GM23338 (cell line): ENCODE results near the gene KRTAP4-2. TPM values are rescaled to one million over a fixed set of nuclear protein-coding genes. Genes with fewer than 3 reads are reported as not detected.

Experiments used
- ATAC-seq: fragments of 200-7000 bp; cut with Tn5 transposase; 3 replicates; pipeline ENCODE4 v1.9.1; 2020
- DNase-seq: peaks from one replicate; pipeline ENCODE4 v3.0.0-alpha.2; 2015; ENCODE audit warnings: low spot score
- H2AFZ ChIP-seq: fragments of 200-600 bp; sonication (generic); 2 replicates; pipeline ENCODE4 v1.8.0; 2016; ENCODE audit warnings: antibody characterized with exemption, mild to moderate bottlenecking, moderate library complexity
- H3F3A ChIP-seq: fragments of 200-600 bp; sonication (generic); replicated peaks from 2 replicates; pipeline ENCODE4 v1.8.0; 2017; ENCODE audit warnings: antibody characterized with exemption, mixed run types, low read depth
- H3K27ac ChIP-seq: fragments of 200-600 bp; sonication (generic); 2 replicates; pipeline ENCODE4 v1.6.1; 2016; ENCODE audit warnings: low read depth
- H3K27me3 ChIP-seq: fragments of 200-600 bp; sonication (generic); 2 replicates; pipeline ENCODE4 v1.8.0; 2016; ENCODE audit warnings: mild to moderate bottlenecking, mixed run types, moderate library complexity; ENCODE audit not compliant: insufficient read depth
- H3K36me3 ChIP-seq: fragments of 200-600 bp; sonication (generic); 2 replicates; pipeline ENCODE4 v1.8.0; 2016; ENCODE audit warnings: mild to moderate bottlenecking; ENCODE audit not compliant: insufficient read depth
- H3K4me1 ChIP-seq: fragments of 200-600 bp; sonication (generic); 2 replicates; pipeline ENCODE4 v1.8.0; 2016; ENCODE audit warnings: mild to moderate bottlenecking, moderate library complexity; ENCODE audit not compliant: insufficient read depth
- H3K4me2 ChIP-seq: fragments of 200-600 bp; sonication (generic); 2 replicates; pipeline ENCODE4 v1.7.1; 2017; ENCODE audit warnings: mixed run types
- H3K4me3 ChIP-seq: fragments of 200-600 bp; sonication (generic); 2 replicates; pipeline ENCODE4 v1.6.1; 2016; ENCODE audit warnings: mixed run types
- H3K79me2 ChIP-seq: fragments of 200-600 bp; sonication (generic); replicated peaks from 2 replicates; pipeline ENCODE4 v1.8.0; 2017; ENCODE audit warnings: mild to moderate bottlenecking; ENCODE audit not compliant: insufficient read depth
- H3K9me2 ChIP-seq: fragments of 200-600 bp; sonication (generic); 2 replicates; pipeline ENCODE4 v1.8.0; 2017; ENCODE audit not compliant: insufficient read depth
- H4K20me1 ChIP-seq: fragments of 200-600 bp; sonication (generic); replicated peaks from 2 replicates; pipeline ENCODE4 v1.8.0; 2017; ENCODE audit warnings: mild to moderate bottlenecking; ENCODE audit not compliant: insufficient read depth
- H3K27ac Mint-ChIP-seq: 2 replicates; pipeline ENCODE4 v1.8.0; 2020; ENCODE audit warnings: inconsistent platforms, mild to moderate bottlenecking, moderate library complexity, mixed read lengths
- H3K27me3 Mint-ChIP-seq: 3 replicates; pipeline ENCODE4 v1.8.0; 2022; ENCODE audit warnings: low read depth, mild to moderate bottlenecking, moderate library complexity, mixed read lengths, inconsistent platforms; ENCODE audit not compliant: insufficient read depth, poor library complexity
- H3K36me3 Mint-ChIP-seq: 3 replicates; pipeline ENCODE4 v1.8.0; 2021; ENCODE audit warnings: low read depth, mild to moderate bottlenecking, inconsistent platforms, moderate library complexity, mixed read lengths
- H3K4me1 Mint-ChIP-seq: 3 replicates; pipeline ENCODE4 v1.8.0; 2020; ENCODE audit warnings: mild to moderate bottlenecking, inconsistent platforms, mixed read lengths
- H3K4me3 Mint-ChIP-seq: 3 replicates; pipeline ENCODE4 v1.8.0; 2021; ENCODE audit warnings: moderate library complexity, mild to moderate bottlenecking, inconsistent platforms, mixed read lengths
- H3K9me3 Mint-ChIP-seq: 3 replicates; pipeline ENCODE4 v1.8.0; 2020; ENCODE audit warnings: moderate library complexity, mild to moderate bottlenecking, inconsistent platforms, mixed read lengths
- CREB1 ChIP-seq: fragments of 250-450 bp; sonication (Bioruptor Pico); IDR thresholded peaks from 2 replicates; pipeline ENCODE4 v1.5.0; 2020; ENCODE audit warnings: low read depth, mild to moderate bottlenecking, moderate library complexity
- ETS1 ChIP-seq: IDR thresholded peaks from 2 replicates; pipeline ENCODE4 v1.6.1; 2016; ENCODE audit warnings: antibody characterized with exemption
- EZH2phosphoT487 ChIP-seq: fragments of 200-600 bp; sonication (generic); IDR thresholded peaks from one replicate; pipeline ENCODE4 v1.8.1; 2018; ENCODE audit warnings: antibody characterized with exemption; ENCODE audit not compliant: unreplicated experiment
- JUNB ChIP-seq: IDR thresholded peaks from one replicate; pipeline ENCODE4 v1.6.1; 2016; ENCODE audit warnings: antibody characterized with exemption; ENCODE audit not compliant: unreplicated experiment
- NANOG ChIP-seq: IDR thresholded peaks from 2 replicates; pipeline ENCODE4 v1.6.1; 2016; ENCODE audit warnings: antibody characterized with exemption, borderline replicate concordance
- POLR2AphosphoS5 ChIP-seq: IDR thresholded peaks from 2 replicates; pipeline ENCODE4 v1.6.1; 2016; ENCODE audit warnings: antibody characterized with exemption, low read depth
- REST ChIP-seq: IDR thresholded peaks from one replicate; pipeline ENCODE4 v1.6.1; 2018; ENCODE audit warnings: antibody characterized with exemption; ENCODE audit not compliant: unreplicated experiment
- STAT1 ChIP-seq: IDR thresholded peaks from one replicate; pipeline ENCODE4 v1.6.1; 2016; ENCODE audit warnings: antibody characterized with exemption; ENCODE audit not compliant: unreplicated experiment
- ZNF114 ChIP-seq: fragments of 250-450 bp; sonication (Bioruptor Pico); IDR thresholded peaks from 2 replicates; pipeline ENCODE4 v1.5.0; 2020; ENCODE audit warnings: mild to moderate bottlenecking, moderate library complexity
- ZNF331 ChIP-seq: fragments of 250-450 bp; sonication (Bioruptor Pico); IDR thresholded peaks from 2 replicates; pipeline ENCODE4 v1.5.0; 2020; ENCODE audit warnings: low read depth, mild to moderate bottlenecking, moderate library complexity
- ZNF462 ChIP-seq: fragments of 250-450 bp; sonication (Bioruptor Pico); IDR thresholded peaks from 2 replicates; pipeline ENCODE4 v1.5.0; 2020; ENCODE audit warnings: mild to moderate bottlenecking, moderate library complexity
- polyA plus RNA-seq: library from polyadenylated mRNA; unstranded; fragments of >200 nt; fragmentation: Nextera tagmentation; extraction: Ambion mirVana; gene quantifications from 2 replicates; pipeline ENCODE4 v1.2.1, GENCODE V29; 2016
- total RNA-seq: library from RNA; depleted of rRNA; stranded (reverse); fragments of >200 nt; shearing (Covaris generic); gene quantifications from 2 replicates; pipeline ENCODE4 v1.2.3, GENCODE V29; 2014

The KRTAP4-2 gene
- total and polyA plus RNA-seq, 2 experiments from 2014 or later, result not detected

GRCh38 chr17:41176744-41177387 is 1.2 kb downstream of the KRTAP4-2 start:
- Mint-ChIP-seq H3K4me3 (no peak overlapping the region), H3K36me3 (no peaks in the 10 kb centered on the region), H3K4me1 (no peaks in the 10 kb centered on the region), H3K27me3 (peaks cover 5% of the 10 kb centered on the region), H3K9me3 (no peaks in the 10 kb centered on the region), H3K27ac (no peak overlapping the region)
- Histone ChIP-seq H3K9me2 (no peaks in the 10 kb centered on the region), H4K20me1 (no peaks in the 10 kb centered on the region; the same call in 1 of the 2 replicates), H3K4me2 (no peak overlapping the region), H3K4me3 (no peak overlapping the region), H3F3A (no peaks in the 10 kb centered on the region), H3K4me1 (no peaks in the 10 kb centered on the region), H3K79me2 (no peaks in the 10 kb centered on the region), H3K27ac (no peak overlapping the region), H3K36me3 (no peaks in the 10 kb centered on the region), H3K27me3 (no peaks in the 10 kb centered on the region), H2AFZ (no peak overlapping the region)
- ATAC-seq (no peak), DNase-seq (no peak)
- TF ChIP-seq ZNF331 (CRISPR knock-in tag), result no peak
- no peak for TF ChIP-seq ZNF462

- no peaks in the 10 kb centered on the region for H3F3A ChIP-seq
- H4K20me1 ChIP-seq, result no peaks in the 10 kb centered on the region; the same call in 1 of the 2 replicates
- Mint-ChIP-seq H3K27me3 (peaks cover 2% of the 10 kb centered on the region), H3K36me3 (no peaks in the 10 kb centered on the region), H3K27ac (no peak overlapping the region), H3K4me3 (no peak overlapping the region), H3K4me1 (peaks cover 2% of the 10 kb centered on the region; the same call in 1 of the 3 replicates), H3K9me3 (no peaks in the 10 kb centered on the region; the same call in 2 of the 3 replicates)
- ATAC-seq (no peak), DNase-seq (no peak)
- no peak overlapping the region for H3K27ac ChIP-seq
- no peaks in the 10 kb centered on the region for H3K27me3 ChIP-seq
- 0 out of 2 replicates have a peak overlapping the region, but pooled peaks have one; percentile 65 for H2AFZ ChIP-seq
- H3K9me2 ChIP-seq, result no peaks in the 10 kb centered on the region
- H3K4me1 ChIP-seq, result no peaks in the 10 kb centered on the region
- H3K4me3 ChIP-seq, result no peak overlapping the region
- no peaks in the 10 kb centered on the region for H3K36me3 ChIP-seq
- no peak overlapping the region for H3K4me2 ChIP-seq
- no peaks in the 10 kb centered on the region for H3K79me2 ChIP-seq
- TF ChIP-seq REST (no peak), NANOG (no peak), POLR2AphosphoS5 (no peak), ZNF331 (CRISPR knock-in tag) (no peak), CREB1 (no peak), STAT1 (no peak), JUNB (no peak), EZH2phosphoT487 (no peak), ZNF114 (CRISPR knock-in tag) (no peak), ETS1 (no peak)
These were observed 6.1 kb downstream of the KRTAP4-2 start for GRCh38 chr17:41171886-41172285.
